Activated T-helper 2 cell treated with anti-CD3 and anti-CD28 coated beads, Interferon-gamma antibody, Interleukin-2, Interleukin-4, amounts not matched to agents 10 μg/mL and 5 μg/mL and 100 μg/mL, durations not matched to agents 14 hours and 24 hours and 36 hours (primary cell): ENCODE measurements around the gene TMEM179. TPM values are rescaled to one million over a fixed set of nuclear protein-coding genes. Genes with fewer than 3 reads are reported as not detected.

Experiments
- DNase-seq: peaks from one replicate; pipeline ENCODE4 v3.0.0; 2021; ENCODE audit warnings: low spot score
- H3K27ac Mint-ChIP-seq: one replicate; pipeline ENCODE4 v1.8.0; 2021; ENCODE audit warnings: mixed read lengths
- H3K27me3 Mint-ChIP-seq: one replicate; pipeline ENCODE4 v1.8.0; 2021; ENCODE audit warnings: low read depth, mixed read lengths
- H3K36me3 Mint-ChIP-seq: one replicate; pipeline ENCODE4 v1.8.0; 2021; ENCODE audit warnings: low read depth, mixed read lengths
- H3K4me1 Mint-ChIP-seq: one replicate; pipeline ENCODE4 v1.8.0; 2021; ENCODE audit warnings: low read depth, mixed read lengths
- H3K4me3 Mint-ChIP-seq: one replicate; pipeline ENCODE4 v1.8.0; 2021; ENCODE audit warnings: low read depth, mild to moderate bottlenecking, moderate library complexity, mixed read lengths
- H3K9me3 Mint-ChIP-seq: one replicate; pipeline ENCODE4 v1.8.0; 2021; ENCODE audit warnings: mixed read lengths
- intact Hi-C: fragments of 100-400 bp; cut with micrococcal nuclease; formaldehyde crosslinking; loops from one replicate; pipeline ENCODE4 v1.15.1; 2023
- total RNA-seq: library from RNA; stranded (reverse); gene quantifications from 2 replicates; pipeline ENCODE4 v1.2.3, GENCODE V29; 2022

TMEM179 gene
- total RNA-seq, 1 donor from 2014 or later: 0.30 TPM

- intact Hi-C loops: no loop called here
- H3K4me3 Mint-ChIP-seq: no peak overlapping the region
- H3K36me3 Mint-ChIP-seq: no peaks in the 10 kb centered on the region
- H3K27ac Mint-ChIP-seq: no peak overlapping the region
- no peak for DNase-seq
- H3K9me3 Mint-ChIP-seq: no peaks in the 10 kb centered on the region
- no peaks in the 10 kb centered on the region for H3K4me1 Mint-ChIP-seq
- peaks cover 25% of the 10 kb centered on the region for H3K27me3 Mint-ChIP-seq
Measured at GRCh38 chr14:104601786-104602185, 2.8 kb downstream of the TMEM179 start.

GRCh38 chr14:104600805-104601204 is 3.8 kb downstream of the TMEM179 start:
- no peaks in the 10 kb centered on the region for H3K36me3 Mint-ChIP-seq
- no peak overlapping the region for H3K27ac Mint-ChIP-seq
- H3K27me3 Mint-ChIP-seq: peaks cover 17% of the 10 kb centered on the region
- DNase-seq: no peak
- H3K4me3 Mint-ChIP-seq: no peak overlapping the region
- intact Hi-C loops: no loop called here
- no peaks in the 10 kb centered on the region for H3K9me3 Mint-ChIP-seq
- H3K4me1 Mint-ChIP-seq: no peaks in the 10 kb centered on the region

GRCh38 chr14:104600141-104600643 is 4.4 kb downstream of the TMEM179 start:
- no peak for DNase-seq
- Mint-ChIP-seq H3K4me3 (no peak overlapping the region), H3K4me1 (no peaks in the 10 kb centered on the region), H3K9me3 (no peaks in the 10 kb centered on the region), H3K27ac (no peak overlapping the region), H3K27me3 (peaks cover 14% of the 10 kb centered on the region), H3K36me3 (no peaks in the 10 kb centered on the region)
- intact Hi-C loops: no loop called here

DNA sequence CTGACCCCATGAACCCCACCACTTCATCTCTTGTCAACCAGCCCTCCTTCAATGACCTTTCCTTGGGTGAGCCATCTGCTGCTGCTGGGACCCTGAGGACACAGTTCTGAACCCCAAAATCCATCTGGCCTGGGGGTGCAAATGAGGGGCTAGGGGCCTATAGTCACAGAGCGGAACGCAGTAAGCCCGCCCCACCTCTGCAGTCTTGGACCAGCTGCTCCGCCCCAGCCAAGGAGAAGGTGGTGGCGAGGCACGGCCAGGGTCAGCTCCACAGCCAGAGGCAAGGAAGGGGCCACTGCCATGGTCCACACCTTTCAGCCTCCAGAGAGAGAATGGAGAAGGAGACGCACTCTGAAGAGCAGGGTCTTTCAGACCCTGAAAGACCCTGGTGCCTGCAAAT is 5.1 kb downstream of the TMEM179 start:
- Mint-ChIP-seq H3K27ac (no peak overlapping the region), H3K4me3 (no peak overlapping the region)

GRCh38 chr14:104598910-104599273 is 5.7 kb downstream of the TMEM179 start:
- H3K4me3 Mint-ChIP-seq: no peak overlapping the region
- DNase-seq: no peak
- H3K27me3 Mint-ChIP-seq: peaks cover 4% of the 10 kb centered on the region
- H3K4me1 Mint-ChIP-seq: no peaks in the 10 kb centered on the region
- intact Hi-C loops: no loop called here
- H3K9me3 Mint-ChIP-seq: no peaks in the 10 kb centered on the region
- H3K27ac Mint-ChIP-seq: no peak overlapping the region
- H3K36me3 Mint-ChIP-seq: no peaks in the 10 kb centered on the region

More for the DNA sequence above, 5.1 kb downstream of the TMEM179 start:
- DNase-seq: no peak
- intact Hi-C loops: no loop called here
- H3K36me3 Mint-ChIP-seq: no peaks in the 10 kb centered on the region
- H3K27me3 Mint-ChIP-seq: peaks cover 8% of the 10 kb centered on the region
- H3K4me1 Mint-ChIP-seq: no peaks in the 10 kb centered on the region
- no peaks in the 10 kb centered on the region for H3K9me3 Mint-ChIP-seq

DNA sequence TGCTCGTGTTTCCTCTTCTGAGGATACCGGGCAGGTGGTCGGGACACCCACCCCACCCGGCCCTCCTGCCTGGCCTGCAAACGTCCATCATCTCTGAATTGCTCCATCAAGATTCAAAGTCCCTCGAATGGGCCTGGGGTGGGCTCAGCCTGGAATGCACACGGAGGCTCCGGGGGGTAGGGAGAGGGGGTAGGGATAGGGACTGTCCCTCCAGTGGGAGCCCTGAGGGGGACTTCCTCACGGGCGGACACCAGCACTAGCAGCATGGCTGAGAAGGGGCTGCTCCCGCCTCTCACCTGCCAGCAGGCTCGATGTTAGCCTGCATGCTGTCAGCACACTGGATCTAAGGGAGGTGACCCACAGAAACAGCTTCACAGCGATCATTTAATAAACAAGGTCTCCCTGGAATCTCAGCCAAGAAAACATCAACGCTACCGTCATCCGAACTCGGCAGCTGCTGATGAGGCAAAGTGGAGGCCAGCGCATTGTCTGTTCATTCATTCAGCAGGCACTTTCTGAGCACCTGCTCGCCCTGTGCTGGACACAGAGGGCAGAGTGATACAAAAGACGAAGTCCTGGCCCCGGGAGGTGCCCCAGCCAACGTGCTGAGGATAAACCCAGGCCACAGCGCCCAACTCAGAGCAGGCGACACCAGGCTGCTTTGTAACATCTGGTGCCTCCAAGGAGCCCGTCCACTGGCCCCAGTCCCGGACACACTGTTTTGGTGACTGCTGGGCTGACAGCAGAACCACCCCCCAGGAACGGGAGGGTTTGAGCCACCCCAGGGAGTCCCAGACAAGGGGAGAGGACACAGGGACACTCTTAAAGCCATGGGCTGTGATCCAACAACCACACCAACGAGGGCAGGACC is 6.3 kb downstream of the TMEM179 start:
- intact Hi-C loops: no loop called here
- H3K27me3 Mint-ChIP-seq: peaks cover 2% of the 10 kb centered on the region
- no peaks in the 10 kb centered on the region for H3K4me1 Mint-ChIP-seq
- no peaks in the 10 kb centered on the region for H3K9me3 Mint-ChIP-seq
- no peak for DNase-seq
- no peaks in the 10 kb centered on the region for H3K36me3 Mint-ChIP-seq
- no peak overlapping the region for H3K4me3 Mint-ChIP-seq
- H3K27ac Mint-ChIP-seq: no peak overlapping the region

- H3K9me3 Mint-ChIP-seq: no peaks in the 10 kb centered on the region
- no peak for DNase-seq
- no peaks in the 10 kb centered on the region for H3K4me1 Mint-ChIP-seq
- no peaks in the 10 kb centered on the region for H3K27me3 Mint-ChIP-seq
- no peak overlapping the region for H3K4me3 Mint-ChIP-seq
- no peak overlapping the region for H3K27ac Mint-ChIP-seq
- no peaks in the 10 kb centered on the region for H3K36me3 Mint-ChIP-seq
- intact Hi-C loops: no loop called here
Measured at GRCh38 chr14:104597576-104597975, 7.0 kb downstream of the TMEM179 start.

DNA sequence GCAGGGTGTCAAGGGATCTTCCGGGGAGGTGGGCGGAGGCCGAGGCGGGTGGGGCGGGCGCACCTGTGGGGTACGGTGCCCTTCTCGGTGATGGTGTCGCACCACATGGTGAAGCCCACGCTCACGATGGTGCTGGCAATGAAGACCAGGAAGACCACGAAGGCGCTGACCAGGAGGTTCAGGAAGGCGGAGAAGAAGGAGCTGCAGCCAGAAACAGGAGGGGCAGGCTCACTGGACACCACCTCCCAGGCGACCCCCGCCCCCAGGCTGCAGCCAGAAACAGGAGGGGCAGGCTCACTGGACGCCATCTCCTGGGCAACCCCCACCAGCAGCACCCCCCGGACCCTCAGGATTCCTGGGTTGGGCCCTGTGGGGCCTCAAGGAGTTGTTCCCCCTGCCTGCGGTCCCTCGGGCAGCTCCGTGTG is 7.6 kb downstream of the TMEM179 start:
- Mint-ChIP-seq H3K27ac (no peak overlapping the region), H3K36me3 (no peaks in the 10 kb centered on the region), H3K4me1 (no peaks in the 10 kb centered on the region), H3K9me3 (no peaks in the 10 kb centered on the region), H3K27me3 (no peaks in the 10 kb centered on the region), H3K4me3 (no peak overlapping the region)
- no peak for DNase-seq
- intact Hi-C loops: no loop called here

DNA sequence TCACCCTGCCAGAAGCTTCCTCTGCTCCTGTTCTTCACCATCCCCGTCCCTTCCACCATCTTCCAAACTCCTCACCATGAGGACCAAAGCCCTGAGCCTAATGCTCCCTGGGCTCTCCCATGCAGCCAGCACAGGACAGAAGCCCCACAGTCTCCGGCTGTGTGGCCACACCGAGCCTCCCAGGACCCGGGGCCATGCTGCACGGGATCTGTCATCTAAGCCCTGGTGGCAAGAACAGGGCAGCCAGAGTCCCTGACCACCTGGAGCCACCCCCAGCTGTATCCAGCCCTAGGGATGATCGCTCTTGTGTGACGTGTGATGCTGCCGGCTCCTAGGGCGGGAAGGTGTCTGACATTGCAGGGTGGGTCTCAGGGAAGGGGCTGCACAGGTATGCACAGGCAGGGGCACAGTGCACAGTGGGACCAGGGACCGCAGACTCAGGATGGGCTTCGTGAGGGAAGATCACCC is 8.1 kb downstream of the TMEM179 start:
- Mint-ChIP-seq H3K36me3 (no peaks in the 10 kb centered on the region), H3K4me1 (no peaks in the 10 kb centered on the region), H3K4me3 (no peak overlapping the region), H3K9me3 (no peaks in the 10 kb centered on the region), H3K27ac (no peak overlapping the region), H3K27me3 (no peaks in the 10 kb centered on the region)
- intact Hi-C loops: no loop called here
- no peak for DNase-seq

- no peaks in the 10 kb centered on the region for H3K36me3 Mint-ChIP-seq
- H3K27me3 Mint-ChIP-seq: no peaks in the 10 kb centered on the region
- intact Hi-C loops: no loop called here
Measured at GRCh38 chr14:104595911-104596450, 8.6 kb downstream of the TMEM179 start.

DNA sequence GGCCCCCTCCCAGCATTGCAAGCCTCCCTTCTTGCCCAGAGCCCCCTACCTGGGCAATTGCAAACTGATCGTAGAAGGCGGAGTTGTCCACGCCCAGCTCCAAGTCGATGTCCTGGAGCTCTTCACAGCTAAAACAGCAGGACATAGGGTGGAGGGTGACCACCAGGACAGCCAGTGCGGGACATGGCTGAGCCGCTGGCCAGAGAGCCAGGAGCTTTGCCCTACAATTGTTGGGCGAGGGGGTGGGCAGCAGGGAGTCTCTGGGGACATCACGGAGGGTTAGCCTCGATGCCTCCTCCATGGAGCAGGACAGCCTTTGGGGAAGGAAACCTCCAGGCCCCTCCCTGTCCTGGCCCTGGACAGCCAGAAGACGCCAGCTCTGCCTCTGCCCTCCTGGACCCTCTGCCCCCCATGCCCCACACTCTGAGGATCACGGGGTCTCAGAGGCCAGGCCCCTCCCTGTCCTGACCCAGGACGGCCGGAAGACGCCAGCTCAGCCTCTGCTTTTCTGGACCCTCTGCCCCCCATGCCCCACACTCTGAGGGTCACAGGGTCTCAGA is 9.4 kb downstream of the TMEM179 start:
- intact Hi-C loops: no loop called here
- no peaks in the 10 kb centered on the region for H3K9me3 Mint-ChIP-seq
- no peak overlapping the region for H3K4me3 Mint-ChIP-seq
- H3K4me1 Mint-ChIP-seq: no peaks in the 10 kb centered on the region
- no peaks in the 10 kb centered on the region for H3K36me3 Mint-ChIP-seq
- DNase-seq: no peak
- H3K27ac Mint-ChIP-seq: no peak overlapping the region
- no peaks in the 10 kb centered on the region for H3K27me3 Mint-ChIP-seq

More at GRCh38 chr14:104595911-104596450, 8.6 kb downstream of the TMEM179 start:
- no peak overlapping the region for H3K27ac Mint-ChIP-seq
- H3K4me3 Mint-ChIP-seq: no peak overlapping the region
- no peaks in the 10 kb centered on the region for H3K9me3 Mint-ChIP-seq
- DNase-seq: no peak
- no peaks in the 10 kb centered on the region for H3K4me1 Mint-ChIP-seq

- Mint-ChIP-seq H3K9me3 (no peaks in the 10 kb centered on the region), H3K27ac (no peak overlapping the region), H3K4me1 (no peaks in the 10 kb centered on the region), H3K4me3 (no peak overlapping the region), H3K27me3 (no peaks in the 10 kb centered on the region), H3K36me3 (no peaks in the 10 kb centered on the region)
- DNase-seq: no peak
- intact Hi-C loops: no loop called here
Measured at GRCh38 chr14:104594310-104595046, 10.1 kb downstream of the TMEM179 start.
